ENCODE measurements around the gene CHST15.

The CHST15 gene

DNA sequence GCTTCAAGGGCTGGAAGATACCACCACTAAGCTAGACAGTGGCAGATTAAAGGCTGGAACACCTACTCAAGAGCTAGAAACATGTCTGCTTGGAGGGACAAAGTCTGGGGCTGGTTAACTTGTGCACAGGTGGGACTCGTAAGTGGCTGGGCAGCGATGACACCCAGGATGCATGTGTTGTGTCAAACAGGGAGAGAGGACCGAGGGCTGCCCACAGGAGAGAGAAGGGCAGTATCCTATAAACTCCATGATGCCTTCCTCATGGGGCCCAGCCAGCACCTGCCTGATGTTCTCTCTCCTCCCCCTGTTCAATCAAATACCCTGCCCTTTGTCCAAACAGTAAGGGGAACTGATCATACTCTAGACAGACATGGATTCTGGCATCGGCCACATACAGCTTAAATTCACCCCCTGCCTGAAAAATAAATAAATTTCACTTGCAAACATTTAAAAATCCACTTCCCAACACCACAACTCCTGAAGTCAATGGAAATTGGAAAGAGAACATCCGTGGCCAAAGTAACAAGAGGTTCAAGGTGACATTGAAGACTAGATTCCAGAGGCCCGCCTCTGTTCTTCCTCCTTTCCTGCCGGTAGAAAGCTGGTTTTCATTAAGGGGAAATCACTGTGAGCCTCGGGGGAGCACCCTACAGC, 50.6 kb downstream of the CHST15 start:
- H2AFZ ChIP-seq (ENCODE audit: low read length), result peak overlapping the region; percentile 27; the same call in 1 of the 2 replicates
- H3K4me2 ChIP-seq (ENCODE audit: low read depth, low read length, poor library complexity, severe bottlenecking), result peak overlapping the region; percentile 5
- no peaks in the 10 kb centered on the region for H3K9me3 ChIP-seq (ENCODE audit: insufficient read depth, low read depth, low read length)
- no peaks in the 10 kb centered on the region for H3K36me3 ChIP-seq (ENCODE audit: insufficient read depth, low read length)
- H3F3A ChIP-seq (ENCODE audit: low read depth), result no peaks in the 10 kb centered on the region
- no peaks in the 10 kb centered on the region for H3K27me3 ChIP-seq (ENCODE audit: insufficient read depth, low read length, poor library complexity, severe bottlenecking)
- H4K20me1 ChIP-seq (ENCODE audit: insufficient read depth, low read length, poor library complexity, severe bottlenecking), result no peaks in the 10 kb centered on the region
- no peaks in the 10 kb centered on the region for H3K9me2 ChIP-seq (replicated peaks; ENCODE audit: low read depth, low read length)
- peaks cover 9% of the 10 kb centered on the region for H3K4me1 ChIP-seq (ENCODE audit: insufficient read depth, low read length, poor library complexity, severe bottlenecking)
- no peak overlapping the region for H3K4me3 ChIP-seq (ENCODE audit: low read length, poor library complexity, severe bottlenecking)
- no peak for TF ChIP-seq EZH2phosphoT487 (IDR thresholded peaks at IDR 0.05; ENCODE audit: borderline replicate concordance)
- TF ChIP-seq, protein P1, sequence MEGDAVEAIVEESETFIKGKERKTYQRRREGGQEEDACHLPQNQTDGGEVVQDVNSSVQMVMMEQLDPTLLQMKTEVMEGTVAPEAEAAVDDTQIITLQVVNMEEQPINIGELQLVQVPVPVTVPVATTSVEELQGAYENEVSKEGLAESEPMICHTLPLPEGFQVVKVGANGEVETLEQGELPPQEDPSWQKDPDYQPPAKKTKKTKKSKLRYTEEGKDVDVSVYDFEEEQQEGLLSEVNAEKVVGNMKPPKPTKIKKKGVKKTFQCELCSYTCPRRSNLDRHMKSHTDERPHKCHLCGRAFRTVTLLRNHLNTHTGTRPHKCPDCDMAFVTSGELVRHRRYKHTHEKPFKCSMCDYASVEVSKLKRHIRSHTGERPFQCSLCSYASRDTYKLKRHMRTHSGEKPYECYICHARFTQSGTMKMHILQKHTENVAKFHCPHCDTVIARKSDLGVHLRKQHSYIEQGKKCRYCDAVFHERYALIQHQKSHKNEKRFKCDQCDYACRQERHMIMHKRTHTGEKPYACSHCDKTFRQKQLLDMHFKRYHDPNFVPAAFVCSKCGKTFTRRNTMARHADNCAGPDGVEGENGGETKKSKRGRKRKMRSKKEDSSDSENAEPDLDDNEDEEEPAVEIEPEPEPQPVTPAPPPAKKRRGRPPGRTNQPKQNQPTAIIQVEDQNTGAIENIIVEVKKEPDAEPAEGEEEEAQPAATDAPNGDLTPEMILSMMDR (conservative IDR thresholded peaks at IDR 0.05; ENCODE audit: low read length), result no peak
- H3K9ac ChIP-seq (ENCODE audit: low read depth, low read length, poor library complexity, severe bottlenecking), result peak overlapping the region; percentile 17
- no peaks in the 10 kb centered on the region for H3K79me2 ChIP-seq (ENCODE audit: insufficient read depth, low read length)

DNA sequence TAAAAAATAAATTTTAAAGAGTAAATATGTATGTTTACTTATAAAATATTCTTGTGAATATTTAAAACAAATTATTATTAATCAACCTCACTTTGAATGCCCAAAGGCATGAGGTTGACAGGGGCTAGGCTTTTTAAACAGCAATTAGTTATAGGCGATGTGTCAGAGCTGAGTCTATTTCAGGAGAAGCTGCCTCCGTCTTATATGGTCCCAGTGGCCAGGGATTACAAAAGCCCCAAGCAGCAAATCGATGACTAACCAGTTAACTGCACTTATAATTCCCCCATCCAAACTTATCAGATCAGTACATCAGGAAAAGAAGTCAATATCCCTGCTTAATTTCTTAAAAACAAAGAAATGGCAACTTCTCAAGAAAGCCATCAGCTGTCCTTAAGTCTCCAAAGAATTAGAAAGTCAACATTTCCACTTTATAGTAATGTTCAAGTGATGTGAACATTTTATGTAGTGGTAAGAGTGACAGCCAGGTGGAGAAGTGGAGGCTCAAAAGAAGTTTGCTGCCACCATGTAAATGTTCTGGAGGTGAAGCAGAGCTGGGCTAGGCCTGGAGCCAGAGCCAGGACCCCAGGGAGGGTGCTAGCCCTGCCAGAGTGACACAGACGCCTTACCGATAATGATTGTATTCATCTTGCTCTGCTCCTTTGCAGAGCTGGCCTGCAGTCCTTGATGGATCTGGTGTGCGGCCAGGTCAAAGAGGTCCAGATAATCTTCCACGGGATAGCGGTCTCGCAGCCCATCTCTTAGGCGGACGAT, 51.5 kb downstream of the CHST15 start:
- H3K9ac ChIP-seq (ENCODE audit: low read depth, low read length, poor library complexity, severe bottlenecking), result no peak overlapping the region

GRCh38 chr10:124040451-124041188, 52.8 kb downstream of the CHST15 start:
- H3K9me3 ChIP-seq (ENCODE audit: insufficient read depth, low read depth, low read length), result no peaks in the 10 kb centered on the region

More for the DNA sequence above, 51.5 kb downstream of the CHST15 start:
- H3K27me3 ChIP-seq (ENCODE audit: insufficient read depth, low read length, poor library complexity, severe bottlenecking), result no peaks in the 10 kb centered on the region
- no peaks in the 10 kb centered on the region for H3F3A ChIP-seq (ENCODE audit: low read depth)
- H3K4me3 ChIP-seq (ENCODE audit: low read length, poor library complexity, severe bottlenecking), result no peak overlapping the region
- no peaks in the 10 kb centered on the region for H3K36me3 ChIP-seq (ENCODE audit: insufficient read depth, low read length)
- H3K9me2 ChIP-seq (replicated peaks; ENCODE audit: low read depth, low read length), result no peaks in the 10 kb centered on the region
- no peak overlapping the region for H3K4me2 ChIP-seq (ENCODE audit: low read depth, low read length, poor library complexity, severe bottlenecking)
- no peaks in the 10 kb centered on the region for H3K79me2 ChIP-seq (ENCODE audit: insufficient read depth, low read length)
- H3K9me3 ChIP-seq (ENCODE audit: insufficient read depth, low read depth, low read length), result no peaks in the 10 kb centered on the region
- H3K4me1 ChIP-seq (ENCODE audit: insufficient read depth, low read length, poor library complexity, severe bottlenecking), result peaks cover 9% of the 10 kb centered on the region
- TF ChIP-seq, protein P1 (conservative IDR thresholded peaks at IDR 0.05; ENCODE audit: low read length), result no peak
- TF ChIP-seq EZH2phosphoT487 (IDR thresholded peaks at IDR 0.05; ENCODE audit: borderline replicate concordance), result no peak
- no peaks in the 10 kb centered on the region for H4K20me1 ChIP-seq (ENCODE audit: insufficient read depth, low read length, poor library complexity, severe bottlenecking)
- H2AFZ ChIP-seq (ENCODE audit: low read length), result no peak overlapping the region

More at GRCh38 chr10:124040451-124041188, 52.8 kb downstream of the CHST15 start:
- no peak for TF ChIP-seq EZH2phosphoT487 (IDR thresholded peaks at IDR 0.05; ENCODE audit: borderline replicate concordance)
- peaks cover 9% of the 10 kb centered on the region for H3K4me1 ChIP-seq (ENCODE audit: insufficient read depth, low read length, poor library complexity, severe bottlenecking)
- H2AFZ ChIP-seq (ENCODE audit: low read length), result no peak overlapping the region
- no peak overlapping the region for H3K9ac ChIP-seq (ENCODE audit: low read depth, low read length, poor library complexity, severe bottlenecking)
- no peaks in the 10 kb centered on the region for H3K36me3 ChIP-seq (ENCODE audit: insufficient read depth, low read length)
- H3K9me2 ChIP-seq (replicated peaks; ENCODE audit: low read depth, low read length), result no peaks in the 10 kb centered on the region
- H4K20me1 ChIP-seq (ENCODE audit: insufficient read depth, low read length, poor library complexity, severe bottlenecking), result no peaks in the 10 kb centered on the region
- no peaks in the 10 kb centered on the region for H3K27me3 ChIP-seq (ENCODE audit: insufficient read depth, low read length, poor library complexity, severe bottlenecking)
- H3F3A ChIP-seq (ENCODE audit: low read depth), result no peaks in the 10 kb centered on the region
- no peak overlapping the region for H3K4me2 ChIP-seq (ENCODE audit: low read depth, low read length, poor library complexity, severe bottlenecking)
- H3K4me3 ChIP-seq (ENCODE audit: low read length, poor library complexity, severe bottlenecking), result no peak overlapping the region
- no peaks in the 10 kb centered on the region for H3K79me2 ChIP-seq (ENCODE audit: insufficient read depth, low read length)

Measured in Loucy (cell line).